Neural progenitor cell (in vitro differentiated cells): ENCODE data around the gene TLE6.

Experiments
- EZH2phosphoT487 ChIP-seq: fragments of 200-600 bp; sonication (generic); IDR thresholded peaks from 2 replicates; pipeline ENCODE4 v1.6.1; 2017; ENCODE audit warnings: antibody characterized with exemption
- TF ChIP-seq, protein P1 (sequence below): fragments of 200-600 bp; sonication (generic); IDR thresholded peaks from 2 replicates; pipeline ENCODE4 v1.5.1; 2017; ENCODE audit warnings: antibody characterized with exemption, mild to moderate bottlenecking

DNA sequence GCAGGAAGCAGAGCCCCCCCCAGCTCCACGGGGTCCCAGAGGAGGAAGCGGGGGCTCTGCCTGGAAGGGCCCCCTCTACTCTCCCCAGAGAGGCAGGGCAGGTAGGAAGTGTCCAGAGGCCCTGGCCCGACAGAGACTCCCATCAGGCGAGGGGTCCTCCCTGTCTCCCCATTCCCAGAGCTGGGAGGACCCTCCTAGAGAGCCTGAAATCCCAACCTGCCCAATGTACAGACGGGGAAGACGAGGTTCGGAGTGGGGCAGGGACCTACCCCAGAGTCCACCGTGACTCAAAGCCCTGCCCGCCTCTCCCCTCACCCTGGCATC, 50.6 kb downstream of the TLE6 start:
- TF ChIP-seq, protein P1, sequence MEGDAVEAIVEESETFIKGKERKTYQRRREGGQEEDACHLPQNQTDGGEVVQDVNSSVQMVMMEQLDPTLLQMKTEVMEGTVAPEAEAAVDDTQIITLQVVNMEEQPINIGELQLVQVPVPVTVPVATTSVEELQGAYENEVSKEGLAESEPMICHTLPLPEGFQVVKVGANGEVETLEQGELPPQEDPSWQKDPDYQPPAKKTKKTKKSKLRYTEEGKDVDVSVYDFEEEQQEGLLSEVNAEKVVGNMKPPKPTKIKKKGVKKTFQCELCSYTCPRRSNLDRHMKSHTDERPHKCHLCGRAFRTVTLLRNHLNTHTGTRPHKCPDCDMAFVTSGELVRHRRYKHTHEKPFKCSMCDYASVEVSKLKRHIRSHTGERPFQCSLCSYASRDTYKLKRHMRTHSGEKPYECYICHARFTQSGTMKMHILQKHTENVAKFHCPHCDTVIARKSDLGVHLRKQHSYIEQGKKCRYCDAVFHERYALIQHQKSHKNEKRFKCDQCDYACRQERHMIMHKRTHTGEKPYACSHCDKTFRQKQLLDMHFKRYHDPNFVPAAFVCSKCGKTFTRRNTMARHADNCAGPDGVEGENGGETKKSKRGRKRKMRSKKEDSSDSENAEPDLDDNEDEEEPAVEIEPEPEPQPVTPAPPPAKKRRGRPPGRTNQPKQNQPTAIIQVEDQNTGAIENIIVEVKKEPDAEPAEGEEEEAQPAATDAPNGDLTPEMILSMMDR: no peak
- TF ChIP-seq EZH2phosphoT487: no peak
